Endodermal cell (in vitro differentiated cells): ENCODE measurements around the gene OLFML2A. TPM values are rescaled to one million over a fixed set of nuclear protein-coding genes. Genes with fewer than 3 reads are reported as not detected.
A peak's percentile ranks its signal among the peaks of the same experiment; 100 is the strongest.

ENCODE experiments used
- DNase-seq: peaks from one replicate; pipeline ENCODE4 v3.0.0-alpha.2; 2017
- H3K27ac ChIP-seq: 2 replicates; pipeline ENCODE4 v1.5.1; 2013; ENCODE audit warnings: mild to moderate bottlenecking, low read depth, low read length, moderate library complexity
- H3K27me3 ChIP-seq: 2 replicates; pipeline ENCODE4 v1.6.1; 2013; ENCODE audit warnings: mild to moderate bottlenecking, low read length, moderate library complexity; ENCODE audit not compliant: insufficient read depth, control insufficient read depth, poor library complexity, severe bottlenecking
- H3K36me3 ChIP-seq: 2 replicates; pipeline ENCODE4 v1.7.0; 2013; ENCODE audit warnings: mild to moderate bottlenecking, low read length, moderate library complexity; ENCODE audit not compliant: control insufficient read depth, insufficient read depth
- H3K4me1 ChIP-seq: one replicate; pipeline ENCODE4 v1.7.0; 2013; ENCODE audit warnings: low read length; ENCODE audit not compliant: control insufficient read depth, insufficient read depth
- H3K4me3 ChIP-seq: 2 replicates; pipeline ENCODE4 v1.5.1; 2013; ENCODE audit warnings: mild to moderate bottlenecking, low read length, moderate library complexity
- H3K9ac ChIP-seq: 2 replicates; pipeline ENCODE4 v1.6.1; 2013; ENCODE audit warnings: mild to moderate bottlenecking, low read length, moderate library complexity; ENCODE audit not compliant: poor library complexity, severe bottlenecking; ENCODE audit errors: extremely low read depth
- H3K9me3 ChIP-seq: 2 replicates; pipeline ENCODE4 v1.6.1; 2013; ENCODE audit warnings: mild to moderate bottlenecking, low read length, moderate library complexity; ENCODE audit not compliant: control insufficient read depth
- H3K27ac Mint-ChIP-seq: 2 replicates; pipeline ENCODE4 v1.8.0; 2020; ENCODE audit warnings: mixed read lengths
- H3K27me3 Mint-ChIP-seq: 2 replicates; pipeline ENCODE4 v1.8.0; 2021; ENCODE audit warnings: mild to moderate bottlenecking, mixed read lengths; ENCODE audit not compliant: insufficient read depth
- H3K36me3 Mint-ChIP-seq: 2 replicates; pipeline ENCODE4 v1.8.0; 2020; ENCODE audit warnings: low read depth, mixed read lengths
- H3K4me1 Mint-ChIP-seq: 2 replicates; pipeline ENCODE4 v1.8.0; 2020; ENCODE audit warnings: mixed read lengths
- H3K4me3 Mint-ChIP-seq: 2 replicates; pipeline ENCODE4 v1.8.0; 2020; ENCODE audit warnings: mild to moderate bottlenecking, moderate library complexity, mixed read lengths
- H3K9me3 Mint-ChIP-seq: 2 replicates; pipeline ENCODE4 v1.8.0; 2020; ENCODE audit warnings: mild to moderate bottlenecking, mixed read lengths
- WGBS, 2 experiments: methylation state at CpG; one replicate each; pipeline versions ENCODE4 v1.1.5 to v1.1.7; 2013; ENCODE audit warnings: missing lambda C conversion rate in 2 of 2, mixed read lengths in 1 of 2; ENCODE audit not compliant: insufficient coverage in 1 of 2, insufficient read length in 1 of 2; 5-methylcytosine and 5-hydroxymethylcytosine counted together
- total RNA-seq, 2 donors: library from RNA; stranded (reverse); fragmentation: NEBNext Ultra II Directional in 1 of 2; extraction: Animal tissue kit (Norgen Biotek cat#: 25700) in 1 of 2; gene quantifications; 2 replicates in 1 of 2; 3 replicates in 1 of 2; pipeline ENCODE4 v1.2.1, GENCODE V29; 2021
- TF ChIP-seq, protein P1 (sequence below): fragments of 200-600 bp; sonication (generic); conservative IDR thresholded peaks from 2 replicates; pipeline ENCODE4 v1.5.0; 2021; ENCODE audit warnings: antibody characterized with exemption, mild to moderate bottlenecking

The OLFML2A gene
- total RNA-seq, 2 donors from 2014 or later = 28.1 to 31.2 TPM

- DNase-seq = peak; percentile 96
- Histone ChIP-seq H3K9me3 (no peaks in the 10 kb centered on the region), H3K9ac (peak within 1 kb of the TSS; percentile 91), H3K27ac (peak within 1 kb of the TSS; percentile 98), H3K27me3 (no peaks in the 10 kb centered on the region), H3K36me3 (peaks cover 42% of the 10 kb centered on the region), H3K4me1 (peaks cover 2% of the 10 kb centered on the region), H3K4me3 (peak within 1 kb of the TSS; percentile 95)
- Mint-ChIP-seq H3K4me1 (peaks cover 6% of the 10 kb centered on the region), H3K27ac (peak within 1 kb of the TSS; percentile 98), H3K4me3 (peak within 1 kb of the TSS; percentile 95), H3K27me3 (no peaks in the 10 kb centered on the region), H3K9me3 (no peaks in the 10 kb centered on the region), H3K36me3 (peaks cover 45% of the 10 kb centered on the region)
- 0% methylated on average over 54 to 92 of the region's 92 CpGs for WGBS, 2 experiments
- TF ChIP-seq, protein P1, sequence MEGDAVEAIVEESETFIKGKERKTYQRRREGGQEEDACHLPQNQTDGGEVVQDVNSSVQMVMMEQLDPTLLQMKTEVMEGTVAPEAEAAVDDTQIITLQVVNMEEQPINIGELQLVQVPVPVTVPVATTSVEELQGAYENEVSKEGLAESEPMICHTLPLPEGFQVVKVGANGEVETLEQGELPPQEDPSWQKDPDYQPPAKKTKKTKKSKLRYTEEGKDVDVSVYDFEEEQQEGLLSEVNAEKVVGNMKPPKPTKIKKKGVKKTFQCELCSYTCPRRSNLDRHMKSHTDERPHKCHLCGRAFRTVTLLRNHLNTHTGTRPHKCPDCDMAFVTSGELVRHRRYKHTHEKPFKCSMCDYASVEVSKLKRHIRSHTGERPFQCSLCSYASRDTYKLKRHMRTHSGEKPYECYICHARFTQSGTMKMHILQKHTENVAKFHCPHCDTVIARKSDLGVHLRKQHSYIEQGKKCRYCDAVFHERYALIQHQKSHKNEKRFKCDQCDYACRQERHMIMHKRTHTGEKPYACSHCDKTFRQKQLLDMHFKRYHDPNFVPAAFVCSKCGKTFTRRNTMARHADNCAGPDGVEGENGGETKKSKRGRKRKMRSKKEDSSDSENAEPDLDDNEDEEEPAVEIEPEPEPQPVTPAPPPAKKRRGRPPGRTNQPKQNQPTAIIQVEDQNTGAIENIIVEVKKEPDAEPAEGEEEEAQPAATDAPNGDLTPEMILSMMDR = peak; percentile 59
Observed at GRCh38 chr9:124861342-124862229, 84.7 kb downstream of the OLFML2A start, which contains the start of the genes ARPC5L and RPL35. ARPC5L (plus strand) TSS chr9:124862130; CDS start chr9:124869291, 7,161 bp downstream. RPL35 (minus strand) TSS chr9:124861957; CDS start chr9:124861912, 45 bp downstream.

GRCh38 chr9:124863371-124863871 is 86.5 kb downstream of the OLFML2A start:
- H3K4me3 Mint-ChIP-seq = no peak overlapping the region
- H3K4me1 Mint-ChIP-seq = peaks cover 23% of the 10 kb centered on the region
- H3K9ac ChIP-seq = no peak overlapping the region
- H3K36me3 Mint-ChIP-seq = peaks cover 31% of the 10 kb centered on the region
- peaks cover 27% of the 10 kb centered on the region for H3K36me3 ChIP-seq
- H3K4me3 ChIP-seq = no peak overlapping the region
- 94 to 97% methylated on average over 7 of the region's 7 CpGs for WGBS, 2 experiments
- H3K27me3 ChIP-seq = no peaks in the 10 kb centered on the region
- no peak for DNase-seq
- H3K27ac Mint-ChIP-seq = no peak overlapping the region
- no peak overlapping the region for H3K27ac ChIP-seq
- no peaks in the 10 kb centered on the region for H3K27me3 Mint-ChIP-seq
- TF ChIP-seq, protein P1 = no peak
- H3K9me3 ChIP-seq = no peaks in the 10 kb centered on the region
- H3K4me1 ChIP-seq = peaks cover 2% of the 10 kb centered on the region
- no peaks in the 10 kb centered on the region for H3K9me3 Mint-ChIP-seq

Other genes starting within 250 kb of the OLFML2A start
- 100 to 1,000 TPM; 168 to 206 TPM for gene NR6A1, start 5.8 kb upstream of the OLFML2A start, total RNA-seq
- gene WDR38, start 76.3 kb downstream of the OLFML2A start, total RNA-seq = not detected
- 1,000 to 10,000 TPM; 1,507 to 1,578 TPM for gene RPL35, start 84.8 kb downstream of the OLFML2A start, total RNA-seq
- gene ARPC5L, start 85.0 kb downstream of the OLFML2A start, total RNA-seq = 10 to 100 TPM; 50.9 to 51.4 TPM
- 10 to 100 TPM in 1 of 2 donors, 1 to 10 TPM in 1; 8.8 to 13.2 TPM for gene GOLGA1, start 163.9 kb downstream of the OLFML2A start, total RNA-seq